ENCODE measurements around the gene PCGF3. TPM values are rescaled to one million over a fixed set of nuclear protein-coding genes. Genes with fewer than 3 reads are reported as not detected.

PCGF3 gene
- total and polyA plus RNA-seq, 10 of the 15 experiments (the other 5 are each of a cell fraction or from before 2014, with no cell fraction given), result 2.2 to 43.8 (median 15.9) TPM

DNA sequence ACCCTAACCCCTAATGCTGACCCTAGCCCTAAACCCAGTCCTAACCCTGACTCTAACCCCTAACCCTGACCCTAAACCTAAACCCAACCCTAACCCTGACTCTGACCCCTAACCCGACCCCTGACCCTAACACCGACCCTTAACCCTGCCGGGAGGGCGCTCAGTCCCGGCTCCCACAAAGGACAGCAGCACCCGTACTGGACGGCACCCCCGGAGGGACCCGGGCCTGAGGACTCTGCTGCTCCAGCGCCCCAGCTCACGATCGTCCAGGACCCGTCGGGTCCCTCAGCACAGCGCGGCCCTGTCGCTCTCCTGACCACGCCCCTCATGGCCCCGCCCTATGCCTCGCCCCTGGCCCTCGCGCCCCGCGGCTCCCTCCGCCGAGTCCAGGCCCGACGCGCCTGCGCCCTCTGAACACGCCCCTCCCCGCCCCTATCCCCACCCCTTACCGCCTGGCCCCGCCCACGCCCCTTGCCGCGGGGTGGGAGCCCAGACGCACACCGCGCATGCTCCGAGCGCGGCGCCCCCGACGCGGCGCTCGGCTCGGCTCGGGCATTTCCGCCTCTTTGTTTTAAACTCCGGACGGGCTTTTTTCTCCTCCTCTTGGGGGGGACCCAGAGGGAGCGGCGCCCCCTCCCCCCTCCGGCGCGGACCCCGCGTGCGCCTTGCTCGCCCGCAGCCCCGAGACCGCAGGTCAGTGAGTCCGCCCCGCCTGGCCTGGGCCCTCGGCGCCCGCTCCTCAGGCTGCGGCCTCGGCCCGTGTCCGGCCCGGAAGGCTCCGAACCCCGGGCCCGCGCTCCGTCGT is at the start of gene PCGF3 (continued):
- TF ChIP-seq BMI1 (IDR thresholded peaks at IDR 0.05; ENCODE audit: borderline replicate concordance) (no peak), ZNF217 (IDR thresholded peaks at IDR 0.05) (no peak), JUNB (IDR thresholded peaks at IDR 0.05) (no peak), TARDBP (IDR thresholded peaks at IDR 0.05; ENCODE audit: borderline replicate concordance) (no peak), FOS (IDR thresholded peaks at IDR 0.05; ENCODE audit: borderline replicate concordance, extremely low read depth, insufficient read length) (no peak), YY1 (IDR thresholded peaks at IDR 0.05; ENCODE audit: low read depth, low read length) (no peak), MTA3 (IDR thresholded peaks at IDR 0.05; ENCODE audit: borderline replicate concordance, low read length) (no peak), GABPA (IDR thresholded peaks at IDR 0.05; ENCODE audit: low read depth) (no peak)
- TF ChIP-seq, protein P1, sequence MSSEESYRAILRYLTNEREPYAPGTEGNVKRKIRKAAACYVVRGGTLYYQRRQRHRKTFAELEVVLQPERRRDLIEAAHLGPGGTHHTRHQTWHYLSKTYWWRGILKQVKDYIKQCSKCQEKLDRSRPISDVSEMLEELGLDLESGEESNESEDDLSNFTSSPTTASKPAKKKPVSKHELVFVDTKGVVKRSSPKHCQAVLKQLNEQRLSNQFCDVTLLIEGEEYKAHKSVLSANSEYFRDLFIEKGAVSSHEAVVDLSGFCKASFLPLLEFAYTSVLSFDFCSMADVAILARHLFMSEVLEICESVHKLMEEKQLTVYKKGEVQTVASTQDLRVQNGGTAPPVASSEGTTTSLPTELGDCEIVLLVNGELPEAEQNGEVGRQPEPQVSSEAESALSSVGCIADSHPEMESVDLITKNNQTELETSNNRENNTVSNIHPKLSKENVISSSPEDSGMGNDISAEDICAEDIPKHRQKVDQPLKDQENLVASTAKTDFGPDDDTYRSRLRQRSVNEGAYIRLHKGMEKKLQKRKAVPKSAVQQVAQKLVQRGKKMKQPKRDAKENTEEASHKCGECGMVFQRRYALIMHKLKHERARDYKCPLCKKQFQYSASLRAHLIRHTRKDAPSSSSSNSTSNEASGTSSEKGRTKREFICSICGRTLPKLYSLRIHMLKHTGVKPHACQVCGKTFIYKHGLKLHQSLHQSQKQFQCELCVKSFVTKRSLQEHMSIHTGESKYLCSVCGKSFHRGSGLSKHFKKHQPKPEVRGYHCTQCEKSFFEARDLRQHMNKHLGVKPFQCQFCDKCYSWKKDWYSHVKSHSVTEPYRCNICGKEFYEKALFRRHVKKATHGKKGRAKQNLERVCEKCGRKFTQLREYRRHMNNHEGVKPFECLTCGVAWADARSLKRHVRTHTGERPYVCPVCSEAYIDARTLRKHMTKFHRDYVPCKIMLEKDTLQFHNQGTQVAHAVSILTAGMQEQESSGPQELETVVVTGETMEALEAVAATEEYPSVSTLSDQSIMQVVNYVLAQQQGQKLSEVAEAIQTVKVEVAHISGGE (CRISPR knock-in tag; IDR thresholded peaks at IDR 0.05), result no peak

All from GM12878 (cell line).